KMS-11 (cell line): ENCODE data around the gene SLX9.
"Not testable (repeated sequence)": the region's sequence is repeated elsewhere in the genome, so short reads cannot be mapped to it uniquely, and the experiment has no call there.

Source experiments
- H2AFZ ChIP-seq: fragments of 200-600 bp; sonication (generic); 2 replicates; pipeline ENCODE4 v1.6.1; 2016; ENCODE audit warnings: antibody characterized with exemption, mixed run types, low read depth
- H3K27ac ChIP-seq: fragments of 200-600 bp; sonication (generic); 2 replicates; pipeline ENCODE4 v1.6.1; 2016; ENCODE audit warnings: mild to moderate bottlenecking, mixed run types
- H3K27me3 ChIP-seq: fragments of 200-600 bp; sonication (generic); 2 replicates; pipeline ENCODE4 v1.6.1; 2017; ENCODE audit warnings: mild to moderate bottlenecking, low read depth, mixed run types, moderate library complexity; ENCODE audit not compliant: insufficient read depth
- H3K36me3 ChIP-seq: fragments of 200-600 bp; sonication (generic); 2 replicates; pipeline ENCODE4 v1.6.1; 2017; ENCODE audit warnings: mild to moderate bottlenecking, mixed run types; ENCODE audit not compliant: insufficient read depth
- H3K4me1 ChIP-seq: fragments of 200-600 bp; sonication (generic); 2 replicates; pipeline ENCODE4 v1.6.1; 2016; ENCODE audit warnings: mild to moderate bottlenecking, low read depth, mixed run types; ENCODE audit not compliant: poor library complexity, severe bottlenecking
- H3K4me2 ChIP-seq: fragments of 200-600 bp; sonication (generic); 2 replicates; pipeline ENCODE4 v1.7.0; 2016; ENCODE audit warnings: mild to moderate bottlenecking, mixed run types
- H3K4me3 ChIP-seq: fragments of 200-600 bp; sonication (generic); IDR thresholded peaks from 2 replicates; pipeline ENCODE4 v1.6.1; 2017; ENCODE audit warnings: low read depth, low read length, mixed read lengths; ENCODE audit not compliant: insufficient read depth
- H3K79me2 ChIP-seq: fragments of 200-600 bp; sonication (generic); 2 replicates; pipeline ENCODE4 v1.6.1; 2016; ENCODE audit warnings: low read depth, mixed run types; ENCODE audit not compliant: insufficient read depth
- H3K9ac ChIP-seq: fragments of 200-600 bp; sonication (generic); 2 replicates; pipeline ENCODE4 v1.6.1; 2016; ENCODE audit warnings: mild to moderate bottlenecking, mixed run types
- H4K20me1 ChIP-seq: fragments of 200-600 bp; sonication (generic); 2 replicates; pipeline ENCODE4 v1.6.1; 2016; ENCODE audit warnings: mild to moderate bottlenecking, mixed run types; ENCODE audit not compliant: insufficient read depth
- CTCF ChIP-seq: fragments of 200-600 bp; sonication (generic); conservative IDR thresholded peaks from 2 replicates; pipeline ENCODE4 v1.6.1; 2017; ENCODE audit warnings: low read depth, mild to moderate bottlenecking, antibody characterized with exemption, low read length, moderate library complexity, mixed read lengths

Gene SLX9

GRCh38 chr21:44911068-44911383 lies 28.8 kb upstream of the SLX9 start:
- H3K4me3 ChIP-seq, result no peak overlapping the region
- H3K4me1 ChIP-seq, result no peaks in the 10 kb centered on the region
- H2AFZ ChIP-seq, result no peak overlapping the region
- no peak overlapping the region for H3K27ac ChIP-seq
- no peak overlapping the region for H3K9ac ChIP-seq
- no peak overlapping the region for H3K4me2 ChIP-seq
- no peaks in the 10 kb centered on the region for H3K79me2 ChIP-seq
- no peaks in the 10 kb centered on the region for H4K20me1 ChIP-seq
- H3K27me3 ChIP-seq, result peaks cover 84% of the 10 kb centered on the region
- no peak for TF ChIP-seq CTCF
- H3K36me3 ChIP-seq, result no peaks in the 10 kb centered on the region

- no peaks in the 10 kb centered on the region for H4K20me1 ChIP-seq
- no peak overlapping the region for H3K9ac ChIP-seq
- H3K27me3 ChIP-seq, result peaks cover 84% of the 10 kb centered on the region
- H3K79me2 ChIP-seq, result no peaks in the 10 kb centered on the region
- H3K27ac ChIP-seq, result no peak overlapping the region
- no peaks in the 10 kb centered on the region for H3K36me3 ChIP-seq
- TF ChIP-seq CTCF, result no peak
- H2AFZ ChIP-seq, result no peak overlapping the region
- no peak overlapping the region for H3K4me3 ChIP-seq
- no peaks in the 10 kb centered on the region for H3K4me1 ChIP-seq
- no peak overlapping the region for H3K4me2 ChIP-seq
These were observed 28.3 kb upstream of the SLX9 start for GRCh38 chr21:44911384-44912157.

GRCh38 chr21:44912158-44912473 lies 27.7 kb upstream of the SLX9 start:
- no peak for TF ChIP-seq CTCF
- no peak overlapping the region for H3K4me3 ChIP-seq
- H3K9ac ChIP-seq, result no peak overlapping the region
- no peaks in the 10 kb centered on the region for H3K79me2 ChIP-seq
- no peaks in the 10 kb centered on the region for H3K36me3 ChIP-seq
- H3K27me3 ChIP-seq, result peaks cover 84% of the 10 kb centered on the region
- no peaks in the 10 kb centered on the region for H4K20me1 ChIP-seq
- no peak overlapping the region for H3K4me2 ChIP-seq
- H2AFZ ChIP-seq, result no peak overlapping the region
- H3K4me1 ChIP-seq, result no peaks in the 10 kb centered on the region
- no peak overlapping the region for H3K27ac ChIP-seq

DNA sequence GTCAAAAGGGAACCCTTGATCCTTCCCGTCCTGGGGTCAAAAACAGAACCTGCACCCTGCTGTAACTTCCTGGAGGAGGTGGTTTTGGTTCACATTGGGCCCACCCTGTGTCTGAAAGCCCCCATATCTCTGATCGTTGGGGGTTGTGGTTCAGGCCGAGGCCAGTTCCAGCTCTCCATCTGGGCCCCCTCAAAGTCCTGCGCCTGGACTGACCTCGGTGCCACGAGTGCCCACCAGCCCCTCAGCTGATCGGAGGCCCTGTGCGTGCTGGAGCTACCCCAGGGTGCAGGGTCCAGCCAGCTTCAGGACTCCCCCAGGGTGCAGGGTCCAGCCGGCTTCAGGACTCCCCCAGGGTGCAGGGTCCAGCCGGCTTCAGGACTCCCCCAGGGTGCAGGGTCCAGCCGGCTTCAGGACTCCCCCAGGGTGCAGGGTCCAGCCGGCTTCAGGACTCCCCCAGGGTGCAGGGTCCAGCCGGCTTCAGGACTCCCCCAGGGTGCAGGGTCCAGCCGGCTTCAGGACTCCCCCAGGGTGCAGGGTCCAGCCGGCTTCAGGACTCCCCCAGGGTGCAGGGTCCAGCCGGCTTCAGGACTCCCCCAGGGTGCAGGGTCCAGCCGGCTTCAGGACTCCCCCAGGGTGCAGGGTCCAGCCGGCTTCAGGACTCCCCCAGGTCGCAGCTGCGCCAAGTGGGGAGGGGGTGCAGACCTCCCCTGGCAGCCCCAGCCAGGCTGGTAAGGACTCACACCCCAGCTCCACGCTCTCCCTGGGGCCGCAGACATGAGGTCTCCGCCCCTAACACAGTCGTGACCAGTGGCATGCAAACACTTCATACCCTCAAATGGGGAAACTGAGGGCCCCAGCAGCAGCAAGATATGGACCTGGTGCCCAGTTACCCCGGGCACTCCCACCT lies 27.1 kb upstream of the SLX9 start:
- H3K9ac ChIP-seq, H3K79me2 ChIP-seq, H3K4me3 ChIP-seq, H3K27ac ChIP-seq, H2AFZ ChIP-seq, H4K20me1 ChIP-seq, H3K4me2 ChIP-seq, H3K36me3 ChIP-seq, H3K4me1 ChIP-seq: not testable (repeated sequence)
- H3K27me3 ChIP-seq, result peaks cover 84% of the 10 kb centered on the region
